ENCODE results near the gene RGS13.
A peak's percentile ranks its signal among the peaks of the same experiment; 100 is the strongest.

RGS13 gene

DNA sequence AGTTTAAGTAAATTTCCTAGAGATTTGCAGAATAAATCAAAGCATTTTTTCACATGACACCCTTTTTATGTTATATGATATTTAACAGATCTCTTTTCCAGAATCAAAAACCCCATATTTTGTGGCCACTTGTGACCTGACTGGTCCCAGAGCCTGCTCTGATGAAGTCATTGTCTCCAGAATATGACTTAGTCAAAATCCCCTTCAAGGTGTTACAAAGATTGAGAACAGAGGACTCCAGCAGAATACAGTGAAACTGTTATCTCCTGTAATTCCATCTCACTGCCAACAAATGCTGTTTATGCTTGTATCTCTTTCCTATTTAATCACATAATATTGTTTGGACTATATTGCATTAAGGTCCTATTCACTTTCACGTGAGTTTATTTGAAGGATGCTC lies 34.8 kb upstream of the RGS13 start:
- TF ChIP-seq POLR2AphosphoS5 (IDR thresholded peaks at IDR 0.05; ENCODE audit: low read depth, low read length): no peak
- no peak for TF ChIP-seq TAF1 (IDR thresholded peaks at IDR 0.05; ENCODE audit: low read depth, low read length)
- no peak for TF ChIP-seq SPI1 (IDR thresholded peaks at IDR 0.05; ENCODE audit: low read depth, low read length)
- no peak for TF ChIP-seq POLR2A (IDR thresholded peaks at IDR 0.05; ENCODE audit: low read depth, low read length)
- no peak for TF ChIP-seq POU2F2 (IDR thresholded peaks at IDR 0.05; ENCODE audit: low read depth, low read length)
- DNase-seq (ENCODE audit: insufficient read length, low spot score) (no peak), FAIRE-seq (peak; percentile 52)

DNA sequence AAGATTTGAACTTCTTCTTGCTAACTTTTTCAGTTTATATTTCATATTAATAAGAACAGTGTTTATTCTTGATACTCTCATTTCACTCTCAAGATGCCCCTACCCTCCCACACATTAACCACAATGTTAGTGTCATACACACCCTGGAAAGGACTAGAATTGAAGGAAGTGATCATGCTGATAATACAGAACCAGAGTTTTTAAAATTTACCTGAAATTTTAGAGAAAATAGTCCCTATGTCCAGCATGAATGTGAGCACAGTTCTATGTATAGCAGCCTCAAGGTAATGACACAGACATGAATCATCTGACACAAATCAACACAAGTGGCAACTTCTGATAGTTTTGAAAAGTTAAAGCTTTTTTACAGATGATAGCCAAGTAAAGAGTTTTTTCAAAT lies 34.4 kb upstream of the RGS13 start:
- FAIRE-seq: peak; percentile 16
- TF ChIP-seq POLR2AphosphoS5 (IDR thresholded peaks at IDR 0.05; ENCODE audit: low read depth, low read length) (no peak), SPI1 (IDR thresholded peaks at IDR 0.05; ENCODE audit: low read depth, low read length) (peak; percentile 44)

DNA sequence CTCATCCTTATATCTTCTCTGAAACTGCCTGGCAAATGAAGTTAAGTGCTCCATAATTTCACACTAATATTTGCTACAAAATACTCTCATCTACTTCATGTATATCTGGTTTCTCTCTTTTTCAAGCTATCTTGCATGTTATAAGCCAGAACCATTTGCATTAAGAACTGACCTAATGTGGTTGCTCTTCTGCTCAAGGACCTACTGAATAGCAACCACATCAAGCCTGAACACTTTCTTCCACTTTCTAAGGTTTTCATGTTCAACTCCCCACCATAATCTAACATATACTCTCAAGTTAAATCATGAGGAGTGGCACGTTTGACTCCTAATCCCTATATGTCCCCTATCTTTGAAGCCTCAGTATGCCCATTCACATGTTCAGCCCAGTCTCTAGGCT lies 33.2 kb upstream of the RGS13 start:
- no peak for DNase-seq (ENCODE audit: insufficient read length, low spot score)
- TF ChIP-seq TAF1 (IDR thresholded peaks at IDR 0.05; ENCODE audit: low read depth, low read length): no peak
- FAIRE-seq: no peak

More for the DNA sequence above, 34.4 kb upstream of the RGS13 start:
- no peak for DNase-seq (ENCODE audit: insufficient read length, low spot score)

DNA sequence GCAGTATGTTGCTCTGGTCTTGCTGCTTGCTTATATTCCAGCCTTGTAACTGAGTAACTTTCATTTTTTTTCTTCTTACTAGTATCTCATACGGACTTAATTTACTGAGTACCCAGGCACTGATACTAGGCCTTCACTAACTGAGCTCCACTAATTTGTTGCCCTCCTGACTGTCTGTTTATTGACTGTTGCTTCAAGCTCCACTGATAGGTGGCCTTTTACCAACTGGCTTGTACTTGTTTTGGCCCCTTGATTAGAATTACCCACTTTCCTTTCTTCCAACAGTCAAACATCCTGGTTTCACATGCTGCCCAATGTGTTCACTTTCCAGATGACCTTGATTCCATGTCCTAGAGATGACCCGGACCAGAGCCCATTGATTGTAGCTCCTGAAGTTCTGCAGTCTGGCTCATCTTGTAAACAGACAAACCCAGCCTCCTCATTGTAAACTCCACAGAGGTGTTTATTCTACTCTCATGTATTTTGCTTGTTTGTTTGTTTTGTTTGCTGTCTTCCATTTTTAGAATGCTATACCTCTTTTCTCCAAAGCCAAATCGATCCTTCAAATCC lies 32.6 kb upstream of the RGS13 start:
- DNase-seq (ENCODE audit: insufficient read length, low spot score): no peak
- TF ChIP-seq PAX5 (IDR thresholded peaks at IDR 0.05; ENCODE audit: insufficient read depth, low read length, severe bottlenecking): no peak
- TF ChIP-seq SPI1 (IDR thresholded peaks at IDR 0.05; ENCODE audit: low read depth, low read length): no peak
- no peak for TF ChIP-seq TAF1 (IDR thresholded peaks at IDR 0.05; ENCODE audit: low read depth, low read length)
- no peak for TF ChIP-seq POLR2A (IDR thresholded peaks at IDR 0.05; ENCODE audit: low read depth, low read length)
- TF ChIP-seq POU2F2 (IDR thresholded peaks at IDR 0.05; ENCODE audit: low read depth, low read length): no peak
- TF ChIP-seq POLR2AphosphoS5 (IDR thresholded peaks at IDR 0.05; ENCODE audit: low read depth, low read length): no peak
- peak; percentile 81 for FAIRE-seq

DNA sequence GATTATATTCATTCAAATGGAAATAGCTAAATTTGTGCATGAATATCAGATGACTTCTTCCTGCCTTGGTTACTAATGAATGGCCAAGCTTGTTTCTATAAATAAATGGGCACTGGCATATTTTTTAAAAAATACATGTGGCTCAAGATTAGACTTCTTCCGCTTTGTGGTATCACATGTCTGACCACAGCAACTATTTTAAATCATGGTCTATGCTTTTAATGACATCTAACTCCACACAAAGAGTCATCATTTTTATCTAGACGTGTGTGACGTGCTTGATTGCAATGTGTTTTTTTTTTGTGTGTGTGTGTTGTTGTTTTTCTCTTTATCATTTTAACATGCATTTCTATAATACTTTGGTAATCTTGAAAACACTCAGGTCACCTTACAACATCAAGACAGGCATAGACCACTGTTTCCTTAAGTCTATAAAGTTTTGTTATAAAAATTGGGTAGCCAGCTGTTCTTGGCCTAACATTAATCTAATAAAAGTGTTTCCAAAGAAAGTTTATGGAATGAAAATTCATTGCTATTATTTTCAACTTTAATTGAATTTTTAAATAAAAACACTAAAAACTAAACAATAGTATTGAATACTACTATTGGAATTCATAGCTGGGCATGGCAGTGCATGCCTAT lies 30.8 kb upstream of the RGS13 start:
- DNase-seq (ENCODE audit: insufficient read length, low spot score) (no peak), FAIRE-seq (peak; percentile 79)
- TF ChIP-seq SPI1 (IDR thresholded peaks at IDR 0.05; ENCODE audit: low read depth, low read length) (0 out of 2 replicates have a peak, but pooled peaks have one; percentile 1), PAX5 (IDR thresholded peaks at IDR 0.05; ENCODE audit: insufficient read depth, low read length, severe bottlenecking) (no peak)

DNA sequence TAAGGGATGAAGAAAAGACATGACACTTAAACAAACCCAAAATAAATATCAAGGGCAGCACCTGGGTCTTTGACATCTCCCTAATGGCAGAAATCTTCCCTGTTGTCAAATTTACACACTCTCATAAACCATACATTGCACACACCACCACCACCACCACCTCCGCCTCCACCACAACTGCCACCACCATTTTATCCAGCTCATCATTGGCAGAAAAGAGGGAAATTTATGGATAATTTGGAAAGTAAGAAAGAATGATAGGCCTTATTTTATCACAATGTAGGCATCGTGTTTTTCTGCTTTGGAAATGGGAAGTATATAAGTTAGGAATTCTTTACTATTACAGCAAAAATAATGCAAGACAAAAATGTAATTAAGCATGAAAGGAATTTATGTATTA lies 27.3 kb upstream of the RGS13 start:
- no peak for TF ChIP-seq POU2F2 (IDR thresholded peaks at IDR 0.05; ENCODE audit: low read depth, low read length)
- TF ChIP-seq POLR2A (IDR thresholded peaks at IDR 0.05; ENCODE audit: low read depth, low read length): no peak
- TF ChIP-seq SPI1 (IDR thresholded peaks at IDR 0.05; ENCODE audit: low read depth, low read length): no peak
- no peak for TF ChIP-seq TAF1 (IDR thresholded peaks at IDR 0.05; ENCODE audit: low read depth, low read length)
- TF ChIP-seq PAX5 (IDR thresholded peaks at IDR 0.05; ENCODE audit: insufficient read depth, low read length, severe bottlenecking): no peak
- no peak for TF ChIP-seq POLR2AphosphoS5 (IDR thresholded peaks at IDR 0.05; ENCODE audit: low read depth, low read length)
- DNase-seq (ENCODE audit: insufficient read length, low spot score): no peak
- FAIRE-seq: peak; percentile 16

DNA sequence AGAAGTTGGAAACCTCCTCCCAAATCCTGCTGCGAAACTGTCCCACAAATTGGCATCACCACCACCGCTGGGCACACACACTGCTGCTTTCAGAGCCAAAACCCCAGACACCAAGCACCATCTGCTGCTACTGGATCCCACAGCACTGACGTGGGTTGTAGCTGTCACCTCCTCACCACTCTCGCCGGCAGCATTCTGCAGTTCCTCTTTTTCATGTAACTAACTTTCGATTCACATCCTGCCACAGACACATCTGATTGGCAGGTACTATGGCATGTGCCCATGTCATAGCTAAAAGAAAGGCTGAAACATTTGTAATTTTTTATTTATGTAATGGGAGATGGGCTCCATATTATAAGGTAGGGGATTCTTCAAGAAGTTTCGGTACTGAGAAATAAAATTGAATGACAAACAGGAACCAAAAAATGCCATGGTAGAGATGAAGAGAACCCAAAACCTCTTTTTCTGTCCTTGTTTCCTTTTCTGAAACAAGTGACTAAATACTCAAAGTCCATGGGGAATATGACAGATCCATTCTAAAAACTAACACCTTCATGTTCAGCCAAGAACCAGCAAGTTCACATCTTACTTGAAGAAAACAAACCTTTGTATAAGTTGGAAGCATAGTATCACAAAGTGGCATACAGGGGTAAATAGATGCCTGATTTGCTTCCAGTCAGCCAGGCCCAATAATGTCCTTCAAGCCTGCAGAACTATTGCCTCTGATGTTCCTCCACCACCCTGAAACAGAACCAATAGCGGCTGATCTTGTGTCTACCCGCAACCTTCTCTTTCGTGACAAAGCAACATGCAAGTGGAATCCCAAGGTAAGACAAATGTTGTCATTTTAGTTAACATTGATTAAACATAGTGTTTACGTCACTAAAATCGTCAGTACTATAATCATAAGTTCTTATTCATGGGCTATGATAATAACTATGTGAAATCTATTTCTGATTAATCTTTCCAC lies 26.6 kb upstream of the RGS13 start:
- FAIRE-seq (peak; percentile 100), DNase-seq (ENCODE audit: insufficient read length, low spot score) (peak; percentile 29)
- TF ChIP-seq PAX5 (IDR thresholded peaks at IDR 0.05; ENCODE audit: insufficient read depth, low read length, severe bottlenecking): no peak
- no peak for TF ChIP-seq POLR2A (IDR thresholded peaks at IDR 0.05; ENCODE audit: low read depth, low read length)
- TF ChIP-seq TAF1 (IDR thresholded peaks at IDR 0.05; ENCODE audit: low read depth, low read length): no peak
- TF ChIP-seq POLR2AphosphoS5 (IDR thresholded peaks at IDR 0.05; ENCODE audit: low read depth, low read length): no peak
- peak; percentile 100 for TF ChIP-seq SPI1 (IDR thresholded peaks at IDR 0.05; ENCODE audit: low read depth, low read length)
- TF ChIP-seq POU2F2 (IDR thresholded peaks at IDR 0.05; ENCODE audit: low read depth, low read length): peak; percentile 67; the same call in 1 of the 2 replicates

DNA sequence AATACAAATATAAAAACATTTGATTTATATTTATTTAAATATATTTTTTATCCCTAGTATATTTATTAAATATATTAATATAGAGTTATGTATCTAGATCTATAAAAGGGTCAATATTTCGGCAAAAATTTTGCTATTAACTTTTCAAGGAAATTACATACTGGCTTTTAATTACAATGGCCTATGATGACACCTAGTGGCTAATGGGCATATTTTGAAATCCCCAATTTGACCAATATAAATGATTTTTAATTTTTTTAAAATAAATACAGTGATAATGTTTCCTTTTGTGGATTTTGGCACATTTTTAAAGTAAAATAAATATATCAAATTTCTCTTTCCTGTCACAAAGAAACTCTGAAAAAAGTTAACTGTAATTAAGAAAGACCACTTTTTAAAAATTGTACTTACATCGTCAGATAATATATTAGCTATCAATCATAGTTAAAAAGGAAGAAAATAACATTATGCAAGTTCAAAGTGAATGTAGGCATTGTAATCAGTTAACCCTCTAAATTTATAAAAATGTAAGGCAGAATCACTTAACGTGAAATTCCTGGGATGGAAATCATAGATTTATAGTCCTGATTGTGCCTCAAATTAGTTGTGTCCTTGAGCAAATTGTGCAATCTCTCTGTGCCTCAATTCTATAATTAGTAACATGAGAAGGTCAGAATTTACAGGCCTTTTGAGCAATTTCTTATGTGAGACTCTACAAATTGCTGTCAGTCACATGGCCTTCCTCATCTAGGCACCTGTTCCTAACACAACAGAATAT lies 25.6 kb upstream of the RGS13 start:
- TF ChIP-seq PAX5 (IDR thresholded peaks at IDR 0.05; ENCODE audit: insufficient read depth, low read length, severe bottlenecking): no peak
- FAIRE-seq (no peak), DNase-seq (ENCODE audit: insufficient read length, low spot score) (no peak)

DNA sequence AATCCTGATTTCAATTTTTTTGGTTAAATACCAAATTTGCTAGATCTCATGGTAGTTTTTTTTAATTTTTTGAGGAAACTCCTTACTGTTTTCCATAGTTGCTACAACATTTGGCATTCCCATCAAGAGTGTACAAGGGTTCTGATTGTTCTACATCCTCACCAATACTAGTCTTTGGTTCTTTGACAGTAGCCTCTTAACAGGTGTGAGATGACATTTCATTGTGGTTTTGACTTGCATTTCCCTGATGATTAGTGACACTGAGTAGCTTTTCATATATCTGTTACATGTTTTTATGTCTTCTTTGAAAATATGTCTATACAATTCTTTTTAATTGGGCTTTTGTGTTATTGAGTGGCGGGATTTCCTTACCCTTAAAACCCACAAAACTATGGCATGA lies 20.9 kb upstream of the RGS13 start:
- FAIRE-seq (no peak), DNase-seq (ENCODE audit: insufficient read length, low spot score) (no peak)
- TF ChIP-seq TAF1 (IDR thresholded peaks at IDR 0.05; ENCODE audit: low read depth, low read length): no peak
- no peak for TF ChIP-seq POU2F2 (IDR thresholded peaks at IDR 0.05; ENCODE audit: low read depth, low read length)
- TF ChIP-seq SPI1 (IDR thresholded peaks at IDR 0.05; ENCODE audit: low read depth, low read length): no peak
- TF ChIP-seq POLR2AphosphoS5 (IDR thresholded peaks at IDR 0.05; ENCODE audit: low read depth, low read length): no peak
- no peak for TF ChIP-seq PAX5 (IDR thresholded peaks at IDR 0.05; ENCODE audit: insufficient read depth, low read length, severe bottlenecking)
- no peak for TF ChIP-seq POLR2A (IDR thresholded peaks at IDR 0.05; ENCODE audit: low read depth, low read length)
